Astrocyte (in vitro differentiated cells and primary cell): Measurements from ENCODE around the gene ATF3. TPM values are rescaled to one million over a fixed set of nuclear protein-coding genes. Genes with fewer than 3 reads are reported as not detected.
A peak's percentile ranks its signal among the peaks of the same experiment; 100 is the strongest.

Experiments used
- DNase-seq: peaks from one replicate; pipeline ENCODE4 v3.0.0-alpha.2; 2010; ENCODE audit warnings: low read depth
- FAIRE-seq: peaks from 2 replicates; lab custom pipeline; 2011; peaks lifted over from hg19 to GRCh38; lab: Jason Lieb, UNC
- H2AFZ ChIP-seq: 2 replicates; pipeline ENCODE4 v1.6.0; 2012; ENCODE audit warnings: low read depth, low read length, inconsistent platforms
- H3K27ac ChIP-seq: 2 replicates; pipeline ENCODE4 v1.5.1; 2011; ENCODE audit warnings: low read depth, low read length, inconsistent platforms
- H3K27me3 ChIP-seq: 2 replicates; pipeline ENCODE4 v1.6.0; 2011; ENCODE audit warnings: low read length, inconsistent platforms; ENCODE audit not compliant: insufficient read depth
- H3K36me3 ChIP-seq: 2 replicates; pipeline ENCODE4 v1.5.1; 2011; ENCODE audit warnings: low read length, inconsistent platforms; ENCODE audit not compliant: insufficient read depth
- H3K4me1 ChIP-seq: 2 replicates; pipeline ENCODE4 v1.5.1; 2011; ENCODE audit warnings: low read length, inconsistent platforms; ENCODE audit not compliant: insufficient read depth
- H3K4me2 ChIP-seq: 2 replicates; pipeline ENCODE4 v1.6.0; 2012; ENCODE audit warnings: low read length, inconsistent platforms
- H3K4me3 ChIP-seq: 2 replicates; pipeline ENCODE4 v1.5.1; 2011; ENCODE audit warnings: low read depth, mild to moderate bottlenecking, low read length, inconsistent platforms; ENCODE audit not compliant: insufficient read depth
- H3K79me2 ChIP-seq: 2 replicates; pipeline ENCODE4 v1.6.0; 2012; ENCODE audit warnings: mild to moderate bottlenecking, low read length, inconsistent platforms; ENCODE audit not compliant: insufficient read depth
- H3K9ac ChIP-seq: 2 replicates; pipeline ENCODE4 v1.6.0; 2012; ENCODE audit warnings: mild to moderate bottlenecking, low read length, inconsistent platforms
- H3K9me3 ChIP-seq: 2 replicates; pipeline ENCODE4 v1.5.1; 2012; ENCODE audit warnings: low read depth, mild to moderate bottlenecking, low read length, inconsistent platforms; ENCODE audit not compliant: insufficient read depth
- H4K20me1 ChIP-seq: 2 replicates; pipeline ENCODE4 v1.6.0; 2012; ENCODE audit warnings: low read length, inconsistent platforms; ENCODE audit not compliant: insufficient read depth
- H3K27ac Mint-ChIP-seq: one replicate; pipeline ENCODE4 v1.8.0; 2021; ENCODE audit warnings: mild to moderate bottlenecking, mixed read lengths; ENCODE audit not compliant: unreplicated experiment
- H3K27me3 Mint-ChIP-seq: one replicate; pipeline ENCODE4 v1.8.0; 2021; ENCODE audit warnings: low read depth, mixed read lengths; ENCODE audit not compliant: unreplicated experiment
- H3K36me3 Mint-ChIP-seq: one replicate; pipeline ENCODE4 v1.8.0; 2021; ENCODE audit warnings: low read depth, mixed read lengths; ENCODE audit not compliant: unreplicated experiment
- H3K4me1 Mint-ChIP-seq: one replicate; pipeline ENCODE4 v1.8.0; 2021; ENCODE audit warnings: low read depth, mixed read lengths; ENCODE audit not compliant: unreplicated experiment
- H3K4me3 Mint-ChIP-seq: one replicate; pipeline ENCODE4 v1.8.0; 2021; ENCODE audit warnings: mild to moderate bottlenecking, moderate library complexity, mixed read lengths; ENCODE audit not compliant: unreplicated experiment
- H3K9me3 Mint-ChIP-seq: one replicate; pipeline ENCODE4 v1.8.0; 2021; ENCODE audit warnings: mild to moderate bottlenecking, mixed read lengths; ENCODE audit not compliant: unreplicated experiment
- EZH2 ChIP-seq: IDR thresholded peaks from 2 replicates; pipeline ENCODE4 v1.6.1; 2012; ENCODE audit warnings: mild to moderate bottlenecking, low read length, inconsistent platforms; ENCODE audit not compliant: insufficient read depth
- total RNA-seq: library from RNA; stranded (reverse); gene quantifications from 2 replicates; pipeline ENCODE4 v1.2.1, GENCODE V29; 2021
- TF ChIP-seq, protein P1 (sequence below): IDR thresholded peaks from 2 replicates; pipeline ENCODE4 v1.5.1; 2011; ENCODE audit warnings: low read depth, mild to moderate bottlenecking, inconsistent platforms, low read length, moderate library complexity; ENCODE audit not compliant: insufficient read depth

ATF3 gene
- total RNA-seq, 1 donor from 2014 or later, result 87.6 TPM

DNA sequence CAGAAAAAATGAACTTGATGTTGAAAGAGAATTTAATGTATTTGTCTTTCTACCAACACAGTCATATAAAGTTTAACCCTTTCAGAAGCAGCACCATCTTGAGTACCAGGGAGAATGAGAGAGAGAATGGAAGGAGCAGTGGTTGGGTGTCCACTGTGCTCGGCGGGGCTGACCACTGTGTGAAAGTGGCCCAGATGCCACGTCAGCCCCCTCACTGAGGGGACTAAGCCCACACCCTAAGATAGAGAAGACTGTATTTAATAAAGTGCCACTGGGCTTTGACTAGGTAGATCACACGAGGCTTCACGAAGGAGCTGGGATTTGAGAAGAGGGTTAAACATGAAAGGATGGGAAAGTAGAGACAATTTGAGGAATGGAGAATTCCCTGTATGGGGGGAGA lies 59.9 kb downstream of the ATF3 start:
- Histone ChIP-seq H3K27me3 (peaks cover 3% of the 10 kb centered on the region), H3K9ac (peak overlapping the region; percentile 85), H3K36me3 (no peaks in the 10 kb centered on the region), H3K9me3 (no peaks in the 10 kb centered on the region), H3K4me2 (peak overlapping the region; percentile 81), H3K79me2 (no peaks in the 10 kb centered on the region), H3K4me3 (no peak overlapping the region), H3K4me1 (peaks cover 35% of the 10 kb centered on the region), H4K20me1 (no peaks in the 10 kb centered on the region), H2AFZ (no peak overlapping the region), H3K27ac (peak overlapping the region; percentile 99)
- peak overlapping the region; percentile 99 for H3K27ac Mint-ChIP-seq
- FAIRE-seq, result no peak
- peaks cover 4% of the 10 kb centered on the region for H3K27me3 Mint-ChIP-seq
- H3K4me3 Mint-ChIP-seq, result no peak overlapping the region
- DNase-seq, result no peak
- no peaks in the 10 kb centered on the region for H3K9me3 Mint-ChIP-seq
- no peaks in the 10 kb centered on the region for H3K36me3 Mint-ChIP-seq
- H3K4me1 Mint-ChIP-seq, result peaks cover 43% of the 10 kb centered on the region
- TF ChIP-seq EZH2, result no peak
- TF ChIP-seq, protein P1, sequence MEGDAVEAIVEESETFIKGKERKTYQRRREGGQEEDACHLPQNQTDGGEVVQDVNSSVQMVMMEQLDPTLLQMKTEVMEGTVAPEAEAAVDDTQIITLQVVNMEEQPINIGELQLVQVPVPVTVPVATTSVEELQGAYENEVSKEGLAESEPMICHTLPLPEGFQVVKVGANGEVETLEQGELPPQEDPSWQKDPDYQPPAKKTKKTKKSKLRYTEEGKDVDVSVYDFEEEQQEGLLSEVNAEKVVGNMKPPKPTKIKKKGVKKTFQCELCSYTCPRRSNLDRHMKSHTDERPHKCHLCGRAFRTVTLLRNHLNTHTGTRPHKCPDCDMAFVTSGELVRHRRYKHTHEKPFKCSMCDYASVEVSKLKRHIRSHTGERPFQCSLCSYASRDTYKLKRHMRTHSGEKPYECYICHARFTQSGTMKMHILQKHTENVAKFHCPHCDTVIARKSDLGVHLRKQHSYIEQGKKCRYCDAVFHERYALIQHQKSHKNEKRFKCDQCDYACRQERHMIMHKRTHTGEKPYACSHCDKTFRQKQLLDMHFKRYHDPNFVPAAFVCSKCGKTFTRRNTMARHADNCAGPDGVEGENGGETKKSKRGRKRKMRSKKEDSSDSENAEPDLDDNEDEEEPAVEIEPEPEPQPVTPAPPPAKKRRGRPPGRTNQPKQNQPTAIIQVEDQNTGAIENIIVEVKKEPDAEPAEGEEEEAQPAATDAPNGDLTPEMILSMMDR, result no peak

DNA sequence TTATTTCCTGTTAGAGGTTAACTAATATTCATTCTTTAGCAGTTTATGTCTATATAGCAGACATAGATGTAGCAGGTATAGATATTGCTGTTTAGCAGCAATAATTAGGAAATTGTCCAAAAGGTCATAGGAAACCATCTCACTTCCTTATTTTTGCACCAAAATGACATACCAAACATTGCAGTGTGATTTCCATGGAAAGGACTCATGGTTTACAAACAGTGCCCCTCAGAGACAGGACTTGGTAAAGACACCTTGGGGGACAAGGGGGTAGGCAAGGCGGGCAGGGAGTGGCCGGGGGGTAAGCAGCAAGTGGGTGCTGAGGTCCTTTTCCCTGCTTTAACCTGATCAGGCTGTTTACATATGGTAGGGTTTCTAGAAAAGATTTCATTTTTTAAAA lies 60.5 kb downstream of the ATF3 start:
- H3K9me3 Mint-ChIP-seq, result no peaks in the 10 kb centered on the region
- Histone ChIP-seq H2AFZ (no peak overlapping the region), H3K27me3 (peaks cover 3% of the 10 kb centered on the region), H3K27ac (no peak overlapping the region), H3K4me1 (peaks cover 35% of the 10 kb centered on the region), H3K9ac (no peak overlapping the region), H4K20me1 (no peaks in the 10 kb centered on the region), H3K79me2 (no peaks in the 10 kb centered on the region), H3K36me3 (no peaks in the 10 kb centered on the region), H3K4me3 (no peak overlapping the region), H3K4me2 (no peak overlapping the region), H3K9me3 (no peaks in the 10 kb centered on the region)
- H3K4me3 Mint-ChIP-seq, result no peak overlapping the region
- H3K4me1 Mint-ChIP-seq, result peaks cover 43% of the 10 kb centered on the region
- DNase-seq (no peak), FAIRE-seq (no peak)
- no peak for TF ChIP-seq EZH2
- TF ChIP-seq, protein P1, result peak; percentile 10
- H3K36me3 Mint-ChIP-seq, result no peaks in the 10 kb centered on the region
- peaks cover 2% of the 10 kb centered on the region for H3K27me3 Mint-ChIP-seq
- peak overlapping the region; percentile 99 for H3K27ac Mint-ChIP-seq

DNA sequence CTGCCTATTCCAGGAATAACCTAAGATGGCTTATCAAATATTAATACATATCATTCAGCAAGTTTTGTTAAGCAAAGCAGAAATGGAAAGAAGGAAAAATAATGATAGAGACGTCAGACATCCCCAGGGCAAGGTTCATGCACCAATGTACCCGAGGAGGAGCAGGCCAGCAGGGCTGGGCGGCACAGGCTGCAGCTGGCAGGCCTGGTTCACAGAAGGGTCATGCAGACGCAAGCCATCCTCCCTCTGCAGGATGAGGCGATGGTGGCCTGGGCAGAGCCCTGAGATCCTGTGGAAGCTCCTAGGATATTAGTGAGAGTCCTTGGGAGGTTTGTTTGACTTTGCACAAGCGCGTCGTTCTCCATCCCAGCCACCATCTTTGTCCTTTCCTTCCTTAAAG lies 61.0 kb downstream of the ATF3 start:
- H3K27me3 ChIP-seq, result peaks cover 3% of the 10 kb centered on the region
- H3K4me3 ChIP-seq, result no peak overlapping the region
- FAIRE-seq, result no peak
- Mint-ChIP-seq H3K27me3 (no peaks in the 10 kb centered on the region), H3K36me3 (no peaks in the 10 kb centered on the region), H3K4me3 (no peak overlapping the region), H3K9me3 (no peaks in the 10 kb centered on the region), H3K27ac (no peak overlapping the region), H3K4me1 (peaks cover 43% of the 10 kb centered on the region)
- no peak overlapping the region for H3K4me2 ChIP-seq
- no peaks in the 10 kb centered on the region for H4K20me1 ChIP-seq
- no peaks in the 10 kb centered on the region for H3K36me3 ChIP-seq
- H2AFZ ChIP-seq, result no peak overlapping the region
- H3K9ac ChIP-seq, result no peak overlapping the region
- no peak overlapping the region for H3K27ac ChIP-seq
- H3K79me2 ChIP-seq, result no peaks in the 10 kb centered on the region
- TF ChIP-seq, protein P1, result no peak
- no peak for TF ChIP-seq EZH2
- no peak for DNase-seq
- H3K9me3 ChIP-seq, result no peaks in the 10 kb centered on the region
- peaks cover 35% of the 10 kb centered on the region for H3K4me1 ChIP-seq
